Neural progenitor cell (in vitro differentiated cells): Measurements from ENCODE around the gene CIB4. TPM values are rescaled to one million over a fixed set of nuclear protein-coding genes. Genes with fewer than 3 reads are reported as not detected.

Source experiments
- DNase-seq: peaks from one replicate; pipeline ENCODE4 v3.0.0-alpha.2; 2016; ENCODE audit warnings: low spot score
- H2AFZ ChIP-seq: fragments of 200-600 bp; sonication (generic); replicated peaks from 2 replicates; pipeline ENCODE4 v1.6.1; 2016; ENCODE audit warnings: antibody characterized with exemption
- H3F3A ChIP-seq: fragments of 200-600 bp; sonication (generic); 2 replicates; pipeline ENCODE4 v1.6.1; 2016; ENCODE audit warnings: antibody characterized with exemption, low read depth
- H3K27ac ChIP-seq: fragments of 200-600 bp; sonication (generic); 2 replicates; pipeline ENCODE4 v1.5.1; 2016; ENCODE audit warnings: mild to moderate bottlenecking
- H3K27me3 ChIP-seq: fragments of 200-600 bp; sonication (generic); 2 replicates; pipeline ENCODE4 v1.6.1; 2016; ENCODE audit warnings: mild to moderate bottlenecking, moderate library complexity
- H3K36me3 ChIP-seq: fragments of 200-600 bp; sonication (generic); 2 replicates; pipeline ENCODE4 v1.5.1; 2016
- H3K4me1 ChIP-seq: fragments of 200-600 bp; sonication (generic); 2 replicates; pipeline ENCODE4 v1.6.1; 2016; ENCODE audit warnings: mixed run types
- H3K4me2 ChIP-seq: fragments of 200-600 bp; sonication (generic); 2 replicates; pipeline ENCODE4 v1.6.1; 2016
- H3K4me3 ChIP-seq: fragments of 200-600 bp; sonication (generic); 2 replicates; pipeline ENCODE4 v1.5.1; 2016
- H3K79me2 ChIP-seq: fragments of 200-600 bp; sonication (generic); 2 replicates; pipeline ENCODE4 v1.6.1; 2016; ENCODE audit warnings: low read depth
- H3K9ac ChIP-seq: fragments of 200-600 bp; sonication (generic); 2 replicates; pipeline ENCODE4 v1.6.1; 2016
- H3K9me3 ChIP-seq: fragments of 200-600 bp; sonication (generic); 2 replicates; pipeline ENCODE4 v1.5.1; 2016; ENCODE audit warnings: low read depth
- H4K20me1 ChIP-seq: fragments of 200-600 bp; sonication (generic); 2 replicates; pipeline ENCODE4 v1.6.1; 2016; ENCODE audit warnings: low read depth
- H3K27ac Mint-ChIP-seq: 3 replicates; pipeline ENCODE4 v1.8.0; 2021; ENCODE audit warnings: mixed read lengths
- H3K27me3 Mint-ChIP-seq: 2 replicates; pipeline ENCODE4 v1.8.0; 2022; ENCODE audit warnings: low read depth, mild to moderate bottlenecking, inconsistent platforms, moderate library complexity, mixed read lengths; ENCODE audit not compliant: insufficient read depth
- H3K36me3 Mint-ChIP-seq: 3 replicates; pipeline ENCODE4 v1.8.0; 2021; ENCODE audit warnings: mixed read lengths
- H3K4me1 Mint-ChIP-seq: 3 replicates; pipeline ENCODE4 v1.8.0; 2021; ENCODE audit warnings: mixed read lengths
- H3K4me3 Mint-ChIP-seq: 3 replicates; pipeline ENCODE4 v1.8.0; 2021; ENCODE audit warnings: mild to moderate bottlenecking, moderate library complexity, mixed read lengths
- H3K9me3 Mint-ChIP-seq: 3 replicates; pipeline ENCODE4 v1.8.0; 2020; ENCODE audit warnings: mixed read lengths
- EZH2 ChIP-seq: fragments of 200-600 bp; sonication (generic); IDR thresholded peaks from 2 replicates; pipeline ENCODE4 v1.6.1; 2017; ENCODE audit warnings: antibody characterized with exemption, mild to moderate bottlenecking, moderate library complexity
- EZH2phosphoT487 ChIP-seq: fragments of 200-600 bp; sonication (generic); IDR thresholded peaks from 2 replicates; pipeline ENCODE4 v1.6.1; 2017; ENCODE audit warnings: antibody characterized with exemption
- total RNA-seq: library from RNA; depleted of rRNA; stranded (reverse); fragments of >200 nt; gene quantifications from 2 replicates; pipeline ENCODE4 v1.2.3, GENCODE V29; 2015; ENCODE audit warnings: low replicate concordance
- TF ChIP-seq, protein P1 (sequence below): fragments of 200-600 bp; sonication (generic); IDR thresholded peaks from 2 replicates; pipeline ENCODE4 v1.5.1; 2017; ENCODE audit warnings: antibody characterized with exemption, mild to moderate bottlenecking

The CIB4 gene
- total RNA-seq, 1 donor from 2014 or later, result not detected

DNA sequence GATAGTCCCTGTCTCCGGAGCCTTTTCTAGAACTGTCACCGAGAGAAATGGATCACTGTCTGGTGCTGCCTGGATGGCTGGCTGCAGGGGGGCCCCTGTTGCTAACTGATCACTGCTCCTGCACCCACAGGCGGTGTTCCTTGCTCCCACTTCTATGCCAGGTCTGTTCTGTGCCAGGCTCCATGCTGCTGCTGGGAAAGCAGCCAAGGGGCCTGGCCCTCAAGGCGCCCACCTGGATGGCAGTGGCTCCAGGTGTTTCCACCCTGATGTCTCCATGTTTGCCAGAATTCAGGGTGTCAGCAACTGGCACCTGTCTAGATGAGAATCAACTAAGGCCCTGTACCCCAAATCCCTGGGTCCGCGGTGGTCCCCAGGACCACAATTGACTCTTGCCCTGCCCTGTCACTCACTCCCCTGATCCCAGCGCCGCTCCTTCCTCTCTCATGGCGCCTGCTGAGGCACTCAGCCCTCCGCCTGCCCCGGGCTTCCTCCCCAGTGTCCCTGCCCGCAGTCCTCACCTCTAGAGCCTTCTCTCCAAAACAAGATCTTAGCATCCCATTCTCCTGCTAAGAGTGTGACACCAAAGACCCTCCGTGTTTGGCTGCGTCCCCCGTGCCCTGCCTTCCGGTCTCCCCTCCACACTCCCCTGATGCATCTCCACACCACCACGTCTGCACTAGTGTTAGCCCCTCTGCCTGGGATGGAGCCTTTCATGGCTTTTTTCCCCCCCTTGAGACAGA is 90.7 kb downstream of the CIB4 start:
- Mint-ChIP-seq H3K27me3 (peaks cover 10% of the 10 kb centered on the region), H3K36me3 (no peaks in the 10 kb centered on the region), H3K27ac (peak overlapping the region; percentile 40), H3K4me3 (peak overlapping the region; percentile 39), H3K9me3 (no peaks in the 10 kb centered on the region), H3K4me1 (peaks cover 15% of the 10 kb centered on the region)
- Histone ChIP-seq H3K4me3 (no peak overlapping the region), H3K4me1 (no peaks in the 10 kb centered on the region), H3K36me3 (no peaks in the 10 kb centered on the region), H3K9me3 (no peaks in the 10 kb centered on the region), H2AFZ (no peak overlapping the region), H4K20me1 (no peaks in the 10 kb centered on the region), H3K4me2 (no peak overlapping the region), H3K27ac (no peak overlapping the region), H3K9ac (no peak overlapping the region), H3K27me3 (no peaks in the 10 kb centered on the region), H3K79me2 (no peaks in the 10 kb centered on the region), H3F3A (no peaks in the 10 kb centered on the region)
- no peak for DNase-seq
- TF ChIP-seq EZH2phosphoT487 (no peak), EZH2 (no peak)
- TF ChIP-seq, protein P1, sequence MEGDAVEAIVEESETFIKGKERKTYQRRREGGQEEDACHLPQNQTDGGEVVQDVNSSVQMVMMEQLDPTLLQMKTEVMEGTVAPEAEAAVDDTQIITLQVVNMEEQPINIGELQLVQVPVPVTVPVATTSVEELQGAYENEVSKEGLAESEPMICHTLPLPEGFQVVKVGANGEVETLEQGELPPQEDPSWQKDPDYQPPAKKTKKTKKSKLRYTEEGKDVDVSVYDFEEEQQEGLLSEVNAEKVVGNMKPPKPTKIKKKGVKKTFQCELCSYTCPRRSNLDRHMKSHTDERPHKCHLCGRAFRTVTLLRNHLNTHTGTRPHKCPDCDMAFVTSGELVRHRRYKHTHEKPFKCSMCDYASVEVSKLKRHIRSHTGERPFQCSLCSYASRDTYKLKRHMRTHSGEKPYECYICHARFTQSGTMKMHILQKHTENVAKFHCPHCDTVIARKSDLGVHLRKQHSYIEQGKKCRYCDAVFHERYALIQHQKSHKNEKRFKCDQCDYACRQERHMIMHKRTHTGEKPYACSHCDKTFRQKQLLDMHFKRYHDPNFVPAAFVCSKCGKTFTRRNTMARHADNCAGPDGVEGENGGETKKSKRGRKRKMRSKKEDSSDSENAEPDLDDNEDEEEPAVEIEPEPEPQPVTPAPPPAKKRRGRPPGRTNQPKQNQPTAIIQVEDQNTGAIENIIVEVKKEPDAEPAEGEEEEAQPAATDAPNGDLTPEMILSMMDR, result no peak

DNA sequence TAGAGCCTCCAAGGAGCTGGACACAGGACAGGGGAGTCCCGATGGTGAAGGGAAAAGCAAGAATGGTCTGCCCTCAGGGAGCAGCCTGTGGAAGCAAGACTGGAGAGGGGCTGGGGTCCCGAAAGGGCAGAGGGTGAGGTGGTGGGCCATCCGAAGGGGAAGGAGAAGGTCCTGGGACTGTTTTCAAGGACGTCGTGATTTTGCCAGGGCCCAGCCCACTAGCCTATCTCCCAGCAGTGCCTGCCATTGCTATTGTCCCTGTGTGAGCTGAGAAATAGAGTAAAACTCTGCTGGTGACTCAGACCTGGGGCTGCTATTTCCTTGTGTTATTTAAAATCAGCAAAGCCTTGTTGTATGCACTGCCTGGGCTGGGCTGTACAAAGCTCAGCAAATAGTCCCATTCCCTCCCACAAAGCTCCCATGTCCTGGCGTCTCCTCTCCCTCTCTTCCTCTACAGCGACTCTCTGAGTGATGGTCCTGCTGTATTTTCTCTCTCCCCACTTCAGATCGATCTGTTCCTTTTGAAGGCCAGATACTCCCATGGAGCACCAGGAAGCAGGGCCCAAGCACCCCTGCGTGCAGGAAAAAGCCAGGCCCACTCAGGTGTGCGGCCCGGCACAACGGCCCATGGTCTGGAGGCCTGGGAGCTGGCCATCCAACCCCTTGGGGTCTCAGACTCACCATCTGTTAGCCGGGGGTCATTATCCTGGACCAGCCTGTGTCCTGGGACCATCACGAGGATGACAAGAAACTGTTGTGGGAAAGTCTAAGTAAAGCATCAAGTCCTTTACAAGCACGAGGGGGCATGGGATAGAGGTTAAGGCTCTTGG is 98.3 kb downstream of the CIB4 start:
- Mint-ChIP-seq H3K27me3 (peaks cover 2% of the 10 kb centered on the region), H3K4me3 (no peak overlapping the region)
- no peaks in the 10 kb centered on the region for H3F3A ChIP-seq

DNA sequence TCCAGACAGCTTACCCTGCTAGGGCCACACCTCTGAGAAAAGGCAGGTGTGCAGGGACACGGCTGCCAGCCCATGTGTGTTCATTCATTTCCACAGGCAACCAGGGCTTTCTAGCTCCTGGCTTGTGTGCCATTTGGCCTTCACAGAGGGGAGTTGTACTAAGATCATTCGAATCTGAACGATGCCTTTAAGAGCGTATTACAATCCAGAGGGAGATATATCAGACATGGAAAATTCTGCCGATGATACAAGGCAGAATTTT is 99.0 kb downstream of the CIB4 start:
- DNase-seq, result no peak
- Histone ChIP-seq H3K36me3 (no peaks in the 10 kb centered on the region), H3K4me2 (no peak overlapping the region), H2AFZ (no peak overlapping the region), H3K9ac (no peak overlapping the region), H3K4me3 (no peak overlapping the region), H3K79me2 (no peaks in the 10 kb centered on the region), H3K9me3 (no peaks in the 10 kb centered on the region), H3K27ac (no peak overlapping the region), H3F3A (no peaks in the 10 kb centered on the region), H3K27me3 (no peaks in the 10 kb centered on the region), H4K20me1 (no peaks in the 10 kb centered on the region), H3K4me1 (peaks cover 6% of the 10 kb centered on the region)
- TF ChIP-seq, protein P1, result no peak
- no peak for TF ChIP-seq EZH2phosphoT487
- no peak for TF ChIP-seq EZH2
- H3K4me1 Mint-ChIP-seq, result peaks cover 27% of the 10 kb centered on the region
- peaks cover 3% of the 10 kb centered on the region for H3K27me3 Mint-ChIP-seq
- H3K9me3 Mint-ChIP-seq, result no peaks in the 10 kb centered on the region
- H3K36me3 Mint-ChIP-seq, result no peaks in the 10 kb centered on the region
- H3K4me3 Mint-ChIP-seq, result no peak overlapping the region
- H3K27ac Mint-ChIP-seq, result no peak overlapping the region

More for the DNA sequence above, 98.3 kb downstream of the CIB4 start:
- H3K27ac ChIP-seq, result no peak overlapping the region
- peak overlapping the region; percentile 3 for H2AFZ ChIP-seq
- Mint-ChIP-seq H3K9me3 (no peaks in the 10 kb centered on the region), H3K36me3 (no peaks in the 10 kb centered on the region), H3K4me1 (peaks cover 27% of the 10 kb centered on the region), H3K27ac (no peak overlapping the region)
- no peak overlapping the region for H3K9ac ChIP-seq
- no peaks in the 10 kb centered on the region for H3K27me3 ChIP-seq
- H3K79me2 ChIP-seq, result no peaks in the 10 kb centered on the region
- TF ChIP-seq EZH2phosphoT487 (no peak), EZH2 (no peak)
- TF ChIP-seq, protein P1, result no peak
- no peaks in the 10 kb centered on the region for H3K36me3 ChIP-seq
- H4K20me1 ChIP-seq, result no peaks in the 10 kb centered on the region
- no peak overlapping the region for H3K4me3 ChIP-seq
- no peak overlapping the region for H3K4me2 ChIP-seq
- DNase-seq, result no peak
- peaks cover 6% of the 10 kb centered on the region for H3K4me1 ChIP-seq
- no peaks in the 10 kb centered on the region for H3K9me3 ChIP-seq
